Measurements from ENCODE around the gene FTSJ1.

- TF ChIP-seq IRF1 (CRISPR knock-in tag; IDR thresholded peaks at IDR 0.05) (no peak), SP1 (CRISPR knock-in tag; conservative IDR thresholded peaks at IDR 0.05) (no peak), CTCF (IDR thresholded peaks at IDR 0.05) (no peak), PRDM15 (CRISPR knock-in tag; IDR thresholded peaks at IDR 0.05) (no peak), JUN (CRISPR knock-in tag; IDR thresholded peaks at IDR 0.05) (no peak), SMAD4 (CRISPR knock-in tag; IDR thresholded peaks at IDR 0.05) (no peak), USF1 (CRISPR knock-in tag; IDR thresholded peaks at IDR 0.05) (no peak), E2F1 (CRISPR knock-in tag; IDR thresholded peaks at IDR 0.05) (no peak), ATF3 (CRISPR knock-in tag; conservative IDR thresholded peaks at IDR 0.05) (no peak), ZNF671 (CRISPR knock-in tag; IDR thresholded peaks at IDR 0.05) (no peak), RELA (CRISPR knock-in tag; IDR thresholded peaks at IDR 0.05; ENCODE audit: borderline replicate concordance) (no peak), TEAD4 (CRISPR knock-in tag; IDR thresholded peaks at IDR 0.05) (no peak)
Measured at GRCh38 chrX:48512371-48512935, 36.5 kb downstream of the FTSJ1 start.

All from WTC11 (cell line).